IMR-90 (cell line): Measurements from ENCODE around the gene SORBS1. TPM values are rescaled to one million over a fixed set of nuclear protein-coding genes. Genes with fewer than 3 reads are reported as not detected.

Source experiments
- ATAC-seq: fragments of 200-7000 bp; cut with Tn5 transposase; 2 replicates; pipeline ENCODE4 v1.9.1; 2020; ENCODE audit warnings: low read depth, mild to moderate bottlenecking, moderate library complexity
- BruUV-seq: library from RNA; stranded (reverse); fragments of 400-500 nt; replicated peaks from 2 replicates; lab custom pipeline; 2021; lab: Mats Ljungman, UMichigan
- CTCF ChIA-PET: fragments of 300-600 bp; formaldehyde crosslinking; extraction: SDS; loops from one replicate; lab custom pipeline; 2021; ENCODE audit warnings: antibody characterized with exemption; lab: Yijun Ruan, JAX
- POLR2A ChIA-PET: fragments of 300-600 bp; sonication (Branson Sonifier 250); formaldehyde crosslinking; loops from one replicate; lab custom pipeline; 2022; ENCODE audit warnings: antibody characterized with exemption; ENCODE audit not compliant: unreplicated experiment; lab: Charles Lee
- DNase-seq: peaks from one replicate; pipeline ENCODE4 v3.0.0; 2013
- H2AFZ ChIP-seq: replicated peaks from 2 replicates; pipeline ENCODE3; 2013; ENCODE audit warnings: low read length, mild to moderate bottlenecking; ENCODE audit not compliant: poor library complexity
- H2AK5ac ChIP-seq: 2 replicates; pipeline ENCODE4 v1.6.1; 2013; ENCODE audit warnings: low read depth, low read length, inconsistent platforms
- H2AK9ac ChIP-seq: replicated peaks from 2 replicates; pipeline ENCODE3; 2013; ENCODE audit warnings: mild to moderate bottlenecking, low read depth, low read length, moderate library complexity; ENCODE audit not compliant: poor library complexity
- H2BK120ac ChIP-seq: 2 replicates; pipeline ENCODE4 v1.6.1; 2013; ENCODE audit warnings: low read depth, low read length, inconsistent platforms
- H2BK15ac ChIP-seq: 3 replicates; pipeline ENCODE4 v1.6.1; 2013; ENCODE audit warnings: low read depth, low read length, inconsistent platforms
- H2BK20ac ChIP-seq: 2 replicates; pipeline ENCODE4 v1.6.1; 2013; ENCODE audit warnings: low read depth, mild to moderate bottlenecking, inconsistent platforms, low read length, moderate library complexity
- H2BK5ac ChIP-seq: 2 replicates; pipeline ENCODE4 v1.6.1; 2013; ENCODE audit warnings: mild to moderate bottlenecking, low read depth, low read length, inconsistent platforms; ENCODE audit not compliant: poor library complexity, severe bottlenecking
- H3K14ac ChIP-seq: replicated peaks from 2 replicates; pipeline ENCODE4 v1.6.1; 2013; ENCODE audit warnings: low read depth, low read length, inconsistent platforms
- H3K18ac ChIP-seq: 2 replicates; pipeline ENCODE4 v1.6.1; 2013; ENCODE audit warnings: low read depth, low read length, control low read depth
- H3K23ac ChIP-seq: 2 replicates; pipeline ENCODE4 v1.6.1; 2013; ENCODE audit warnings: low read depth, low read length, inconsistent platforms
- H3K27ac ChIP-seq: 2 replicates; pipeline ENCODE4 v1.5.1; 2013; ENCODE audit warnings: mild to moderate bottlenecking, control low read depth, low read length; ENCODE audit not compliant: insufficient read depth
- H3K27me3 ChIP-seq: 2 replicates; pipeline ENCODE4 v1.6.1; 2013; ENCODE audit warnings: low read length; ENCODE audit not compliant: control insufficient read depth, insufficient read depth
- H3K36me3 ChIP-seq: 2 replicates; pipeline ENCODE4 v1.6.1; 2013; ENCODE audit warnings: low read length, mixed read lengths; ENCODE audit not compliant: control insufficient read depth, insufficient read depth
- H3K4ac ChIP-seq: 2 replicates; pipeline ENCODE4 v1.6.1; 2013; ENCODE audit warnings: low read depth, low read length, inconsistent platforms
- H3K4me1 ChIP-seq: 2 replicates; pipeline ENCODE4 v1.6.1; 2013; ENCODE audit warnings: low read length, mixed read lengths; ENCODE audit not compliant: control insufficient read depth, insufficient read depth
- H3K4me2 ChIP-seq: 2 replicates; pipeline ENCODE4 v1.6.1; 2013; ENCODE audit warnings: low read depth, mild to moderate bottlenecking, control low read depth, low read length, moderate library complexity
- H3K4me3 ChIP-seq: 2 replicates; pipeline ENCODE4 v1.5.1; 2013; ENCODE audit warnings: low read depth, mild to moderate bottlenecking, control low read depth, low read length, moderate library complexity; ENCODE audit not compliant: insufficient read depth
- H3K56ac ChIP-seq: 2 replicates; pipeline ENCODE4 v1.6.1; 2013; ENCODE audit warnings: low read length, inconsistent platforms; ENCODE audit not compliant: insufficient read depth; ENCODE audit errors: extremely low read depth
- H3K79me1 ChIP-seq, 2 experiments: 2 replicates each; pipeline ENCODE4 v1.6.1; 2013; ENCODE audit warnings: low read length in 2 of 2, inconsistent platforms in 1 of 2, low read depth in 1 of 2
- H3K9ac ChIP-seq: 2 replicates; pipeline ENCODE4 v1.6.1; 2013; ENCODE audit warnings: low read depth, low read length, control low read depth
- H3K9me1 ChIP-seq: 2 replicates; pipeline ENCODE4 v1.6.1; 2013; ENCODE audit warnings: low read length, inconsistent platforms; ENCODE audit not compliant: insufficient read depth
- H3K9me3 ChIP-seq: 2 replicates; pipeline ENCODE4 v1.6.1; 2013; ENCODE audit warnings: low read length; ENCODE audit not compliant: control insufficient read depth, insufficient read depth
- H4K20me1 ChIP-seq: 2 replicates; pipeline ENCODE4 v1.6.1; 2013; ENCODE audit warnings: low read length, inconsistent platforms; ENCODE audit not compliant: insufficient read depth
- H4K5ac ChIP-seq: 2 replicates; pipeline ENCODE4 v1.6.1; 2013; ENCODE audit warnings: mild to moderate bottlenecking, low read depth, low read length, control low read depth
- H4K8ac ChIP-seq, 2 experiments: 2 replicates each; pipeline ENCODE4 v1.6.1; 2013; ENCODE audit warnings: low read depth in 2 of 2, low read length in 2 of 2, control low read depth in 1 of 2, inconsistent platforms in 1 of 2
- H4K91ac ChIP-seq: 2 replicates; pipeline ENCODE4 v1.6.1; 2013; ENCODE audit warnings: low read depth, low read length, inconsistent platforms; ENCODE audit not compliant: insufficient read depth
- BHLHE40 ChIP-seq: fragments of 150-350 bp; IDR thresholded peaks from 2 replicates; pipeline ENCODE4 v1.6.1; 2016; ENCODE audit warnings: mild to moderate bottlenecking, low read depth, low read length
- CEBPB ChIP-seq: IDR thresholded peaks from 2 replicates; pipeline ENCODE4 v1.6.1; 2012; ENCODE audit warnings: low read depth, low read length, improper control_type of control experiment
- CHD1 ChIP-seq: IDR thresholded peaks from 2 replicates; pipeline ENCODE4 v1.6.1; 2012; ENCODE audit warnings: low read depth, low read length, improper control_type of control experiment
- CTCF ChIP-seq: conservative IDR thresholded peaks from 2 replicates; pipeline ENCODE4 v1.5.1; 2012; ENCODE audit warnings: mild to moderate bottlenecking, low read depth, low read length, improper control_type of control experiment
- ELK1 ChIP-seq: fragments of 150-350 bp; IDR thresholded peaks from 2 replicates; pipeline ENCODE4 v1.6.1; 2016; ENCODE audit warnings: low read depth, mild to moderate bottlenecking, low read length, moderate library complexity, borderline replicate concordance
- FOS ChIP-seq: fragments of 150-350 bp; IDR thresholded peaks from 2 replicates; pipeline ENCODE4 v1.6.1; 2016; ENCODE audit warnings: low read depth, low read length
- MAFK ChIP-seq: IDR thresholded peaks from 2 replicates; pipeline ENCODE4 v1.6.1; 2012; ENCODE audit warnings: low read depth, low read length, improper control_type of control experiment
- MAZ ChIP-seq: IDR thresholded peaks from 2 replicates; pipeline ENCODE4 v1.6.1; 2012; ENCODE audit warnings: low read depth, mild to moderate bottlenecking, low read length, improper control_type of control experiment, moderate library complexity, borderline replicate concordance
- MXI1 ChIP-seq: IDR thresholded peaks from 2 replicates; pipeline ENCODE4 v1.6.1; 2012; ENCODE audit warnings: low read depth, mild to moderate bottlenecking, low read length, moderate library complexity, borderline replicate concordance
- NFE2L2 ChIP-seq: fragments of 150-350 bp; IDR thresholded peaks from 2 replicates; pipeline ENCODE4 v1.6.1; 2016; ENCODE audit warnings: low read depth, mild to moderate bottlenecking, low read length
- POLR2A ChIP-seq: IDR thresholded peaks from 2 replicates; pipeline ENCODE4 v1.6.1; 2012; ENCODE audit warnings: mild to moderate bottlenecking, low read depth, low read length
- RAD21 ChIP-seq: IDR thresholded peaks from 2 replicates; pipeline ENCODE4 v1.6.1; 2012; ENCODE audit warnings: low read length, improper control_type of control experiment
- RCOR1 ChIP-seq: IDR thresholded peaks from 2 replicates; pipeline ENCODE4 v1.6.1; 2012; ENCODE audit warnings: mild to moderate bottlenecking, low read length, improper control_type of control experiment; ENCODE audit not compliant: insufficient replicate concordance
- RFX5 ChIP-seq: IDR thresholded peaks from 2 replicates; pipeline ENCODE4 v1.8.0; 2012; ENCODE audit warnings: low read depth, mild to moderate bottlenecking, low read length, moderate library complexity
- SMC3 ChIP-seq: fragments of 150-350 bp; IDR thresholded peaks from 2 replicates; pipeline ENCODE4 v1.6.1; 2016; ENCODE audit warnings: low read depth, mild to moderate bottlenecking, antibody characterized with exemption, low read length, moderate library complexity
- USF2 ChIP-seq: fragments of 150-350 bp; IDR thresholded peaks from 2 replicates; pipeline ENCODE4 v1.6.1; 2017; ENCODE audit warnings: mild to moderate bottlenecking, antibody characterized with exemption, low read length, low read depth
- WGBS, 2 experiments: methylation state at CpG; one replicate each; pipeline versions ENCODE4 v1.1.5 to v1.1.7; 2013; ENCODE audit warnings: missing lambda C conversion rate in 2 of 2; ENCODE audit not compliant: insufficient read length in 1 of 2; ENCODE audit errors: extremely low coverage in 2 of 2; 5-methylcytosine and 5-hydroxymethylcytosine counted together
- dilution Hi-C: fragments of 300-500 bp; cut with HindIII; formaldehyde crosslinking; loops from one replicate; pipeline ENCODE4 v1.14.3; 2018; ENCODE audit warnings: low sequenced_read_pairs; ENCODE audit not compliant: unreplicated experiment
- in situ Hi-C: fragments of 300-500 bp; cut with MboI; formaldehyde crosslinking; loops from 3 replicates; pipeline ENCODE4 v1.14.3; 2019; ENCODE audit warnings: low sequenced_read_pairs, inconsistent platforms, mixed read lengths
- intact Hi-C: fragments of 100-400 bp; cut with micrococcal nuclease; formaldehyde crosslinking; loops from 2 replicates; pipeline ENCODE4 v1.10.0; 2022
- polyA plus RNA-seq, 3 experiments: library from polyadenylated mRNA; depleted of rRNA; stranded (reverse); fragments of >200 nt; gene quantifications; 2 replicates each; pipeline ENCODE4 v1.2.3, GENCODE V29; 2012; ENCODE audit warnings: low replicate concordance in 1 of 3
- total RNA-seq: library from RNA; depleted of rRNA; stranded (reverse); fragments of >200 nt; gene quantifications from 2 replicates; pipeline ENCODE4 v1.2.3, GENCODE V29; 2012

The SORBS1 gene
- total and polyA plus RNA-seq, 2 of the 4 experiments (the other 2 are of a cell fraction) = 0.18 to 0.32 TPM

GRCh38 chr10:95458871-95459270, 102.3 kb downstream of the SORBS1 start:
- Histone ChIP-seq H3K9ac (no peak overlapping the region), H2BK120ac (no peak overlapping the region), H3K9me1 (no peaks in the 10 kb centered on the region), H4K8ac (no peak overlapping the region), H3K23ac (no peak overlapping the region), H2AFZ (no peak overlapping the region), H3K79me1 (no peaks in the 10 kb centered on the region), H3K4me2 (no peak overlapping the region), H4K5ac (no peak overlapping the region), H2BK5ac (no peak overlapping the region), H2AK5ac (no peak overlapping the region), H3K14ac (no peak overlapping the region), H3K36me3 (no peaks in the 10 kb centered on the region), H3K18ac (no peak overlapping the region), H2AK9ac (no peak overlapping the region), H3K27me3 (peaks cover 19% of the 10 kb centered on the region), H3K9me3 (no peaks in the 10 kb centered on the region), H3K4ac (no peak overlapping the region), H2BK20ac (no peak overlapping the region), H3K56ac (no peak overlapping the region), H3K27ac (no peak overlapping the region), H3K4me3 (no peak overlapping the region), H3K4me1 (no peaks in the 10 kb centered on the region), H2BK15ac (no peak overlapping the region), H4K91ac (no peak overlapping the region), H4K20me1 (no peaks in the 10 kb centered on the region)
- intact Hi-C loops = no loop called here
- no CpG with 5 or more reads among the region's 1 CpG for WGBS, 2 experiments
- POLR2A ChIA-PET = no interaction called here
- DNase-seq (no peak), ATAC-seq (no peak)
- TF ChIP-seq MXI1 (no peak), SMC3 (no peak), MAZ (no peak), NFE2L2 (no peak), RAD21 (no peak), FOS (no peak), CEBPB (no peak), BHLHE40 (no peak), RCOR1 (no peak), USF2 (no peak), ELK1 (no peak), CTCF (no peak), CHD1 (no peak), POLR2A (no peak), RFX5 (no peak), MAFK (no peak)
- in situ Hi-C loops = no loop called here
- dilution Hi-C loops = no loop called here
- CTCF ChIA-PET = interaction anchor here (1.4 kb wide), 1 partner anchor 13 kb away, joined by 7 read pairs; no protein-coding TSS in a partner anchor
- BruUV-seq = no TSS peak
